Karpas-422 (cell line): ENCODE data around the gene SLFN13. TPM values are rescaled to one million over a fixed set of nuclear protein-coding genes. Genes with fewer than 3 reads are reported as not detected.

Experiments
- DNase-seq: peaks from one replicate; pipeline ENCODE4 v3.0.0-alpha.2; 2015
- H2AFZ ChIP-seq: fragments of 200-600 bp; sonication (generic); 2 replicates; pipeline ENCODE4 v1.6.1; 2014; ENCODE audit warnings: antibody characterized with exemption, low read length, mixed read lengths
- H3K27ac ChIP-seq: fragments of 200-600 bp; sonication (generic); 2 replicates; pipeline ENCODE4 v1.5.1; 2014; ENCODE audit warnings: mild to moderate bottlenecking, low read length, moderate library complexity
- H3K27me3 ChIP-seq: fragments of 200-600 bp; sonication (generic); 2 replicates; pipeline ENCODE4 v1.6.1; 2014; ENCODE audit warnings: low read length, mixed read lengths
- H3K36me3 ChIP-seq: fragments of 200-600 bp; sonication (generic); 2 replicates; pipeline ENCODE4 v1.6.1; 2014; ENCODE audit warnings: low read length, mixed read lengths; ENCODE audit not compliant: insufficient read depth
- H3K4me1 ChIP-seq: fragments of 200-600 bp; sonication (generic); 2 replicates; pipeline ENCODE4 v1.6.1; 2014; ENCODE audit warnings: mild to moderate bottlenecking, low read length, mixed read lengths
- H3K4me2 ChIP-seq: fragments of 200-600 bp; sonication (generic); 2 replicates; pipeline ENCODE4 v1.6.1; 2014; ENCODE audit warnings: low read length, low read depth, mild to moderate bottlenecking; ENCODE audit not compliant: poor library complexity, severe bottlenecking
- H3K4me3 ChIP-seq: fragments of 200-600 bp; sonication (generic); 2 replicates; pipeline ENCODE4 v1.5.1; 2014; ENCODE audit warnings: mild to moderate bottlenecking, antibody characterized with exemption, low read length, mixed read lengths
- H3K79me2 ChIP-seq: fragments of 200-600 bp; sonication (generic); 2 replicates; pipeline ENCODE4 v1.6.1; 2014; ENCODE audit warnings: mild to moderate bottlenecking, low read length, mixed read lengths
- H3K9ac ChIP-seq: fragments of 200-600 bp; sonication (generic); 2 replicates; pipeline ENCODE4 v1.6.0; 2014; ENCODE audit warnings: low read length
- H3K9me2 ChIP-seq: fragments of 200-600 bp; sonication (generic), shearing (Covaris generic); replicated peaks from 2 replicates; pipeline ENCODE4 v1.6.0; 2014; ENCODE audit warnings: mild to moderate bottlenecking, low read length, moderate library complexity; ENCODE audit not compliant: insufficient read depth
- H3K9me3 ChIP-seq: fragments of 300-700, 200-600 bp; sonication (generic); 2 replicates; pipeline ENCODE4 v1.6.1; 2014; ENCODE audit warnings: low read length, mixed read lengths
- H4K20me1 ChIP-seq: fragments of 200-600 bp; sonication (generic); 2 replicates; pipeline ENCODE4 v1.6.1; 2014; ENCODE audit warnings: mild to moderate bottlenecking, antibody characterized with exemption, low read length, low read depth; ENCODE audit not compliant: insufficient read depth
- small RNA-seq: library from RNA; depleted of rRNA; stranded (forward); fragments of <200 nt; gene quantifications from one replicate; pipeline ENCODE3, GENCODE V24; 2014
- total RNA-seq: library from RNA; depleted of rRNA; stranded (reverse); fragments of >200 nt; shearing (Covaris generic); gene quantifications from 2 replicates; pipeline ENCODE4 v1.2.3, GENCODE V29; 2014; ENCODE audit warnings: low replicate concordance; rRNA removed

Gene SLFN13
- total RNA-seq, 1 experiment from 2014 or later: 0.30 TPM

DNA sequence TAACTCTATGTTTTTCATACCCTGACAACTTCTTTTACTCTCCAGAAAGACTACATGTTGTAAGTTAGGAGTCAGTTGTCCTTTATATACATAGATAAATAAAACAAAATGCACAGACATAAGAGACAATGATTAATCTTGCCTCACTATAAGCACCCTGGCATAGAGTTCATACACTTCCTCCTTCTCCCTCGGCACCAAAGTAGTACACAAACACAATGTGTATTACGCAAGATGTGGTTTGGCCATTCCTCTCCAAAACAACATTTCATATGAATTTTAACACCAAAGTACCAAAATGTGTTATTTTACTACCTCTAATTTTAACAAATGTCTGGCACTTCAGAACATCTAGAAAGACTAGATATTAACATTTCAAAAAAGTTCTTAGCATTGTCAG is 57.9 kb downstream of the SLFN13 start:
- no peak overlapping the region for H3K4me3 ChIP-seq
- H3K4me1 ChIP-seq: peaks cover 6% of the 10 kb centered on the region
- DNase-seq: no peak
- no peak overlapping the region for H2AFZ ChIP-seq
- H3K79me2 ChIP-seq: no peaks in the 10 kb centered on the region
- H3K9me2 ChIP-seq: no peaks in the 10 kb centered on the region
- H3K36me3 ChIP-seq: no peaks in the 10 kb centered on the region
- H3K9me3 ChIP-seq: no peaks in the 10 kb centered on the region
- no peak overlapping the region for H3K9ac ChIP-seq
- H3K27me3 ChIP-seq: 0 out of 2 replicates have a peak, but pooled peaks cover 6% of the 10 kb centered on the region
- H3K27ac ChIP-seq: no peak overlapping the region
- no peaks in the 10 kb centered on the region for H4K20me1 ChIP-seq
- H3K4me2 ChIP-seq: no peak overlapping the region

DNA sequence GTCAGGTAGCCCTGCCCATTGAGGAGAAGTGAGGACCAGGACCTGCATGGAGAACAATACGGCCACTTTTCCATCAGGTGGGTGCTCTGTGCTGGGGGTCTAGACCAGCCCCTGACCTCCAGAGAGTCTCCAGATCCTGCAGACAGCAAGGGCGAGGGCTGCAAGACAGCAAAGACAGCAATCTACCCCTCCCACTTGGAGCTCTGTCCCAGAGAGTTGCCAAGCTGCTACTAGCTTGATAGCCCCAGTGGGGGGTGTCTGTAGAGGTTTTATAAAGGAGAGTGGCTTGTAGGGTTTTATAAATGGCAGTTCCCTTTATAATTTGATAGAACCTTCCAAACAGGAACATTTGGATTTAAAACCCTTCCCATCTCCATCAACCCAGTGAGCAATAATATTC is 58.4 kb downstream of the SLFN13 start:
- Histone ChIP-seq H3K9me2 (no peaks in the 10 kb centered on the region), H2AFZ (no peak overlapping the region), H3K36me3 (no peaks in the 10 kb centered on the region), H3K79me2 (no peaks in the 10 kb centered on the region), H3K9me3 (no peaks in the 10 kb centered on the region), H3K4me1 (peaks cover 6% of the 10 kb centered on the region), H3K4me3 (no peak overlapping the region), H3K27ac (no peak overlapping the region), H3K9ac (no peak overlapping the region), H4K20me1 (no peaks in the 10 kb centered on the region), H3K4me2 (no peak overlapping the region), H3K27me3 (0 out of 2 replicates have a peak, but pooled peaks cover 6% of the 10 kb centered on the region)
- DNase-seq: no peak

DNA sequence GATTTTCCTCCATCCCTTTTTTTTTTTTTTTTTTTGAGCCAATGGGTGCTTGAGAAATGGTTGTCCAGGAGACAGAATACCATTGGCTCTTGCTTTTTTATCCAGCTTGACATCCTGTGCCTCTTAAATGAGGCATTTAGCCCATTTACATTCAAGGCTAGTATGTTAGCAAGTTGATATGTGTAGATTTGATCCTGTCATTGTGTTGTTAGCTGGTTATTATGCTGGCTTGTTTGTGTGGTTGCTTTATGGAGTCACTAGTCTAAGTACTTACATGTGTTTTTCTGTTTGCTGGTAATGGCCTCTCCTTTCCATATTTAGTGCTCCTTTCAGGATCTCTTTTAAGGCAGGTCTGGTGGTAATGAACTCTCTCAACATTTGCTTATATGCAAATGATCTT is 61.1 kb downstream of the SLFN13 start:
- Histone ChIP-seq H3K4me3 (no peak overlapping the region), H3K27ac (no peak overlapping the region), H3K9ac (no peak overlapping the region), H4K20me1 (no peaks in the 10 kb centered on the region), H2AFZ (no peak overlapping the region), H3K36me3 (no peaks in the 10 kb centered on the region), H3K9me3 (no peaks in the 10 kb centered on the region), H3K9me2 (no peaks in the 10 kb centered on the region), H3K27me3 (0 out of 2 replicates have a peak, but pooled peaks cover 6% of the 10 kb centered on the region), H3K79me2 (no peaks in the 10 kb centered on the region), H3K4me1 (peaks cover 6% of the 10 kb centered on the region), H3K4me2 (no peak overlapping the region)
- no peak for DNase-seq

Small RNA genes within 50 kb of the gene (small RNA-seq; reads per million reads assigned to genes)
- gene AC060766.5: not detected

Other genes starting within 250 kb of the SLFN13 start
- gene SLFN5, start 205.7 kb downstream of the SLFN13 start, total RNA-seq: 0.07 and 0.22 TPM in 2 replicates
- not detected in 2 replicates for gene SLFN11, start 75.1 kb downstream of the SLFN13 start, total RNA-seq
- gene SLFN12, start 16.3 kb downstream of the SLFN13 start, total RNA-seq: not detected in 2 replicates
- gene SLFN12L, start 88.9 kb upstream of the SLFN13 start, total RNA-seq: not detected in 2 replicates
- gene SLFN14, start 112.1 kb upstream of the SLFN13 start, total RNA-seq: 0.11 TPM in 1 of 2 replicates, not detected in the other
- 5.0 and 5.4 TPM in 2 replicates for gene PEX12, start 129.8 kb upstream of the SLFN13 start, total RNA-seq
- gene AP2B1, start 138.6 kb upstream of the SLFN13 start, total RNA-seq: 53.4 and 82.7 TPM in 2 replicates